Uterus (tissue), 2 donors: Measurements from ENCODE around the gene TAS1R2.
"Not testable (repeated sequence)": the region's sequence is repeated elsewhere in the genome, so short reads cannot be mapped to it uniquely, and the experiment has no call there.

Experiments
- POLR2A ChIP-seq, 2 donors: fragments of 450-650 bp; IDR thresholded peaks; one replicate each; pipeline ENCODE4 v1.6.1; 2016; ENCODE audit warnings: antibody characterized with exemption in 2 of 2, mild to moderate bottlenecking in 1 of 2, moderate library complexity in 1 of 2
- TF ChIP-seq, protein P1 (sequence below), 4 experiments: fragments of 200-600 bp in 2 of 4; fragments of 450-650 bp in 2 of 4; sonication (generic) in 2 of 4; IDR thresholded peaks; one replicate each; pipeline ENCODE4 v1.5.1; 2016 to 2019; ENCODE audit warnings: antibody characterized with exemption in 4 of 4, mild to moderate bottlenecking in 2 of 4, moderate library complexity in 1 of 4

DNA sequence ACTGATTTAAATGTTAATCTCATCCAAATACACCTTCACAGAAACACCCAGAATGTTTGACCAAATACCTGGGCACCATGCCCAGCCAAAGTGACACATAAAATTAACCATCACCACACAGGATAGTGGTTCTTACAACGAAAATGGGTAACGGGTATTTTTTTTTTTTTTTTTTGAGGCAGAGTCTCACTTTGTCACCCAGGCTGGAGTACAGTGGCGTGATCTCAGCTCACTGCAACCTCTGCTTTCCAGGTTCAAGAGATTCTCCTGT is 11.1 kb upstream of the TAS1R2 start:
- TF ChIP-seq, protein P1, sequence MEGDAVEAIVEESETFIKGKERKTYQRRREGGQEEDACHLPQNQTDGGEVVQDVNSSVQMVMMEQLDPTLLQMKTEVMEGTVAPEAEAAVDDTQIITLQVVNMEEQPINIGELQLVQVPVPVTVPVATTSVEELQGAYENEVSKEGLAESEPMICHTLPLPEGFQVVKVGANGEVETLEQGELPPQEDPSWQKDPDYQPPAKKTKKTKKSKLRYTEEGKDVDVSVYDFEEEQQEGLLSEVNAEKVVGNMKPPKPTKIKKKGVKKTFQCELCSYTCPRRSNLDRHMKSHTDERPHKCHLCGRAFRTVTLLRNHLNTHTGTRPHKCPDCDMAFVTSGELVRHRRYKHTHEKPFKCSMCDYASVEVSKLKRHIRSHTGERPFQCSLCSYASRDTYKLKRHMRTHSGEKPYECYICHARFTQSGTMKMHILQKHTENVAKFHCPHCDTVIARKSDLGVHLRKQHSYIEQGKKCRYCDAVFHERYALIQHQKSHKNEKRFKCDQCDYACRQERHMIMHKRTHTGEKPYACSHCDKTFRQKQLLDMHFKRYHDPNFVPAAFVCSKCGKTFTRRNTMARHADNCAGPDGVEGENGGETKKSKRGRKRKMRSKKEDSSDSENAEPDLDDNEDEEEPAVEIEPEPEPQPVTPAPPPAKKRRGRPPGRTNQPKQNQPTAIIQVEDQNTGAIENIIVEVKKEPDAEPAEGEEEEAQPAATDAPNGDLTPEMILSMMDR (IDR thresholded peaks at IDR 0.05) = not testable (repeated sequence)
- not testable (repeated sequence) for TF ChIP-seq POLR2A (IDR thresholded peaks at IDR 0.05)
